GM21737 (cell line): ENCODE measurements around the gene KCNJ8.
"Not testable (repeated sequence)": the region's sequence is repeated elsewhere in the genome, so short reads cannot be mapped to it uniquely, and the experiment has no call there.

ENCODE experiments used
- ATAC-seq: cut with Tn5 transposase; IDR thresholded peaks from one replicate; pipeline ENCODE4 v1.9.1; 2021; ENCODE audit warnings: mild to moderate bottlenecking, moderate library complexity; ENCODE audit not compliant: unreplicated experiment

The KCNJ8 gene

DNA sequence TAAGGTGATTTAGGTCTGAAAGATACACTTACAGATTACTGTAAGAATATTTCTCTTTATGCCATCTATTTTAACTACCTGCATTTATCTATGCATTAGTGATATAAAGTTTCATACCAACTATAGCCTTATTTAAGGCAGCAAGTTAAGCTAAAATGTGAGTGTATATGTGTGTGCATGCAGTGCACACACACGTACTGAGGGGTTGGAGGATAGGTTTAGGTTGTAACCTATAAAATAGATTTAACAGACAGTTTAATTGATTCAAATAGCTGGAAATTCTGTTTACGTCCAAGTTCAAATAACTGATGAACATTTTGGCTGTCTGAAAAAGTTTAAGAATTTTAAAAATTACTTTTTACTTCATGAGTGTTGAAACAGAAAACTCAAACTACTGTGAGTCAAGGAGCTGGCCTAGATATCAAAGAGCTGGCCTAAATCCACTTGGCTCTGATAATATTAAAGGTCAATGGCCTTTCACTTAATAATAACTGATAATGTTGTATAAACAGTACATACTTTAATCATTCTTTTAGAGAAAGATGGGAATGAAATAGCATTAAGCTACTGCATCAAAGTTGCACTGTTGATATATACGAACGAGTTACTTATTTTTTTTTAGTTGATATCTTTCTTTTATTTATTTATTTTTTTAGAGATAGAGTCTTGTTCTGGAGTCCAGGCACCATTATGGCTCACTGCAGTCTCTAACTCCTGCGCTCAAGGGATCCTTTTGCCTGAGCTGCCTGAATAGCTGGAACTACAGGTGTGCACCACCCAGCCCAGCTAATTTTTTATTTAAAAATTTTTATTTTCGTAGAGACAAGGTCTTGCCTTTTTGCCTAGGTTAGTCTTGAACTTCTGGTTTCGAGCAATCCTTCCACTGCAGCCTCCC lies 13.8 kb upstream of the KCNJ8 start:
- ATAC-seq: no peak

- no peak for ATAC-seq
Observed at GRCh38 chr12:21786041-21786531, 11.6 kb upstream of the KCNJ8 start.

DNA sequence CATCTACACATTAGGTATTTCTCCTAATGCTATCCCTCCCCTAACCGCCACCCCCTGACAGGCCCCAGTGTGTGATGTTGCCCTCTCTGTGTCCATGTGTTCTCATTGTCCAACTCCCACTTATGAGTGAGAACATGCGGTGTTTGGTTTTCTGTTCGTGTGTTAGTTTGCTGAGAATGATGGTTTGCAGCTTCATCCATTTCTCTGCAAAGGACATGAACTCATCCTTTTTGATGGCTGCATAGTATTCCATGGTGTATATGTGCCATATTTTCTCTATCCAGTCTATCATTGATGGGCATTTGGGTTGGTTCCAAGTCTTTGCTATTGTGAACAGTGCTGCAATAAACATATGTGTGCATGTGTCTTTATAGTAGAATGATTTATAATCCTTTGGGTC lies 8.2 kb upstream of the KCNJ8 start:
- ATAC-seq: not testable (repeated sequence)

DNA sequence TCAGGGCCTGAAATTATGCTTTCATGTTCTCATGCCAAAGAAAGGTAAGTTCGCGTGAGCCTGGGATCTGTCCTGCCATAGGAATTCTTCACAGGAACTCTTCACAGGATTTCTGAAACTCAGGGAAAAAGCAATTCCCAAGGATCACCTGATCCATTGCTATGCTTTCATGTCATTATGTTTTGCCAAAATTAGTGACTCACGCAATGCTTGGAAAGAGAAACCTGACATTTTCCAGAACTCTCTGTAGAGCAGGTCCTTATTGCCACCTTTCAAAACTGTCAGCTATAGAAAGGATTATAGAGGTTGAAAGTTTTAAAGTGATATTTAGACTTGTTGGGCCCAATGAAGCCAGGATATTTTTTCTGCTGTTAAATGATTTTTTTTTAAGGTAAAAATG lies 6.3 kb upstream of the KCNJ8 start:
- ATAC-seq: no peak

DNA sequence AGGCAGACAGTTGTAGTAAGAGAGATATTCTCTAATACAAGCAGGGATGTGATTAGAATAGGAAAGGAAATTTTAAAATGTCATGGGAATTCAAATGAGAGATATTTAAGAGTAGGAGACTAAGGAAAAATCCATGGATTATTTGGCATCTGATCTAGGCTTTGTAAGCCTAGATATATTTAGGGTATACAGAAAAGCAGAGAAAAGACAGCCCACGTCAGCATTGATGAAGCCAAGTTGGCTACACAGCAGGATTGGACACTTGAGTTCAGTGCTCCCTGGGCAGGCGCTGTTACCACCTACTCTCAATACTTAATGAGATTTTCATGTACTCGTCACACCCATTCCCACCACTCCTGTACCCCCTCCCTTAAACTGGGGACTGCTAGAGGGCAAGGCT lies 1.7 kb upstream of the KCNJ8 start:
- no peak for ATAC-seq

GRCh38 chr12:21775133-21775820 lies 771 bp upstream of the KCNJ8 start:
- ATAC-seq: no peak

DNA sequence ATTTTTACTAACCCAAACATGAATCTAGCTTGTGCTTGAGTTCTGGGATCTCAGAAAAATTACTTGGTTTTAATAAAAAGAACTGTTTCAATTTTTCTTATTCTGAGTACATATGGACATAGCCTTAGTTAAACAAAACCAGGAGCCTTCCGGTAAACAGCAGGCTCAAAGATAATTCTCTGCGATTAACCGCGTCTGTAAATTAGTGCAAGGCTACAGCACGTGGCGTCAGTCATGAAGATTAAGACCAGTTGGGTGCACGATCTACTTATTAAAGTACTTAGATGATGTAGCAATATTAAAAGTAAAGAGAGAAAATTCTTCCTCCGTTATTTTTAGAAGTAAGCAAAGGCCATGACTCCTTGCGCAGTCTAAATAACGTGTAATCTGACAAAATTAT lies 700 bp downstream of the KCNJ8 start:
- ATAC-seq: no peak

- no peak for ATAC-seq
Observed at GRCh38 chr12:21773263-21773741, 1.2 kb downstream of the KCNJ8 start.

- ATAC-seq: no peak
Observed at GRCh38 chr12:21771311-21771710, 3.2 kb downstream of the KCNJ8 start.

DNA sequence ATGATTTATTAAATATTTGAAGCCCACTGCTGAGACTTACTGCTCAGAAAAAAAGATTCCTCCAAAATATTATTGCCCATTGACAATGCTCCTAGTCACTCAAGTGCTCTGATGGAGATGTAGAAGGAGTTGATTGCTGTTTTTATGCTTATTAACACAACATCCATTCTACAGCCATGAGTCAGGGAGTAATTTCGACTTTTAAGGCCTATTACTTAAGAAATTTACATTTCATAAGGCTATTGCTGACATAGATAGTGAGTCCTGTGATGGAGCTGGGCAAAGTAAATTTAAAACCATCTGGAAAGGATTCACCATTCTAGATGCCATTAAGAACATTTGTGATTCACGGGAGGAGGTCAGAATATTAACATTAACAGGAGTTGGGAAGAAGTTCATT lies 5.2 kb downstream of the KCNJ8 start:
- no peak for ATAC-seq

DNA sequence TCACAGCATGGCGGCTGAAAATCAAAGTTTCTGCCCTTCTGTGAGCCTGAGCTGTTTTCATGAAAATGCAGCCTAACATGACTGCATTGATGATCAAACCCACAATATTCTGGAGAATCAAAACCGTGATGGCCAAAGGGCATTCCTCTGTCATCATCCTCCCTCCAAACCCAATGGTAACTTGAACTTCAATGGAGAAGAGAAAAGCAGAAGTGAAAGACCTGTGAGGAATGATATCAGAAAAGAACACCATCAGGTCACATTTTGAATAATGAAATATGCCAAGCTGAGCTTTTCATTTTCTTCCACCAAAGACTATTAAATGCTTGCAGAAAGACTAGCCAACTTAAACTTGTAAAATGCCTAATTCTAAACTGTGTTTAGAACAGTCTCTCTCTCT lies 8.1 kb downstream of the KCNJ8 start:
- ATAC-seq: no peak

DNA sequence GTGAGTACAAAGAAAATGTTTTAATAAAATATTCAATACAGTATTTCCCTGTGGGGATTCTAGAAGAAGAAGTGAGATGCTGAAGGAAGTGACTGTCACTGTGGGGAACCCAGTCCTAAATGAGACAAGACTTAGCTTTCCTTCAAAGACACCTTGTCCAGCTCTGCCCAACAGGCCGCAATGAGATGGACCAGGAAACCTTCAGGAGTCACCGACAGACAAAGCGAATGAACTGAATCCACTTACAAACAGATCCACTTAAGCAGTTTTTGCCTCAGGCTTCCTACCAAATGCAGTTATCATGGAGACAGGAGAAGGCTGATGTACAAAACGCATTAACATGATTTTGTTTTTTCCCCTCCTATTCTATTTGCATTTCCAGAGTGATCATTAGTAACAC lies 9.6 kb downstream of the KCNJ8 start:
- ATAC-seq: no peak

DNA sequence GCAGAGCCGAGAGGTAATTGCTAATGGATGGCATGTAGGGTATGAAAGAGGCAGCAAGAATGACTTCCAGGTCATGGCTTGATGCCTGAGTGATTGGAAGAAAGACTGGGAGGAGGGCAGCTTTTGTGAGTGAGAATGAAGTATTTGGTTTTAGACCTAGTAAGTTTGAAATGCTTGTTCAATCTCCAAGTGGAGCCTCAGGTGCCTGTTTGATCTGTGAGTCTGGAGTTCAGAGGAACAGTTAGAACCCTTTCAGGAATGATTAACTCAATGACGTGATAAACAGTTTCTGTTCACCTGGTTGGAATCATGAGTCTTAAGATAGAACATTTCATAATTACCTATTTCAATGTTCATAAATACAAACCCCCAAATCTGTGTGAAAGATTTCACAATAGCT lies 10.4 kb downstream of the KCNJ8 start:
- no peak for ATAC-seq

GRCh38 chr12:21763531-21763930 lies 11.0 kb downstream of the KCNJ8 start:
- no peak for ATAC-seq

GRCh38 chr12:21759737-21760136 lies 14.8 kb downstream of the KCNJ8 start:
- no peak for ATAC-seq

GRCh38 chr12:21757735-21758134 lies 16.8 kb downstream of the KCNJ8 start:
- ATAC-seq: no peak

DNA sequence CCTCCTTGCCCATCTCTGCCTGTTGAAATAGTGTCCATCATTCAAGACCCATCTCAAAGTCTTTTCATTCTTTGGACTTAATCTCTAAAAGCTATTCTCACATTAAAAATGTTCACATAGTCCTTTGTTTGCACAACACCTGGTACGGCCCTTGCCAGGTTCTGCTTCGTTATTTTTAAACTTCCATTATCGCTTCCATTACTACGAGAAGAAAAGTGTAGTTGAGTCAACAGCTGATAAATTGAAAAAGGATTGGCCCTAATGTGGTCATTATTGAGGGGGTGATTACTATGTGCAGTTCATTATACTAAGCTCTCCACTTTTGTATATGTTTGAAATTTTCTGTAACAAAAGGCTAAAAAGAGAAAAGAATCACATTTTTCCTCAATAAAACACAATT lies 17.8 kb downstream of the KCNJ8 start:
- ATAC-seq: no peak

- no peak for ATAC-seq
Observed at GRCh38 chr12:21751517-21751916, 23.0 kb downstream of the KCNJ8 start.

DNA sequence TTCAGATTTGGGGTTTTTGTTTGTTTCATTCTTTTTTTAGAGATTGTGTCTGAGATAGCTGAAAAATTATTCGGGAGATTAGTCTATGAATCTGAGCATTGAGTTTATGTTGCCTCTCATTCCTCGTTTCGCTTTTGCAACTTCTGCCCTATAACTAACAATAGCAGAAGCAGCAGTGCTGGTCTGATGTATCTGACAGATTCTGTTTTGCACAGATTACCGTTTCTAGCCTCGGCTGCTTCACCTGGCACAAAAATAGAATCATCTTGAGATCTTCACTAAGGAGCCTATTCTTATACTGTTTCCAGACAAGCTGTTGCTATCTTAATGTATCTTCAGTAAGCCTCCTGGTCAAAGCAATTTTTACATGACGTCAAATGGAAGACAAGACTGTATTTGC lies 29.2 kb downstream of the KCNJ8 start:
- ATAC-seq: no peak

DNA sequence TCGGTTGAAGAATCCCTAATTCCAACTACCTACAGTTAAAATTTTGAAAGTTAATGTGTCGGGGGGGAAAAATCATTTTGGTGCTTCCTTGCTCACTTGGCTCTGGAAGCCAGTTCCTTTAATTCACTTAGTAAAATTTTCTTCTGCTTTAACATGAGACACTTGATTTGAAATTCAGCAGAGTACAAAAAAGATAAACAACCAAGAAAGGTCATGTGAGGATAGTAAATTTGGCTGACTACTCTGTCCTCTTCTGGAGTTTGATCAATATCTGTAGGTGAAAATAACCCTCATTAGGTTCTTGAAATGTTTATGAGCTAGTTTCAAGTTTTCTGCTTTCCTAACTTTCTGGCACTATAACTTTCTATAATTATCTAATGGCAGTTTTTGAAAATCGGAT lies 43.4 kb downstream of the KCNJ8 start:
- no peak for ATAC-seq

GRCh38 chr12:21725731-21726130 lies 48.8 kb downstream of the KCNJ8 start:
- no peak for ATAC-seq
